ENCODE data around the gene HMGCL.
A peak's percentile ranks its signal among the peaks of the same experiment; 100 is the strongest.

Gene HMGCL

GRCh38 chr1:23799570-23800399 is 25.4 kb downstream of the HMGCL start:
- in situ Hi-C loops (cut with MboI; ENCODE audit: low pct_unique_long_range_greater_than_20kb, low sequenced_read_pairs, unreplicated experiment), result no loop called here
- TF ChIP-seq, protein P1, sequence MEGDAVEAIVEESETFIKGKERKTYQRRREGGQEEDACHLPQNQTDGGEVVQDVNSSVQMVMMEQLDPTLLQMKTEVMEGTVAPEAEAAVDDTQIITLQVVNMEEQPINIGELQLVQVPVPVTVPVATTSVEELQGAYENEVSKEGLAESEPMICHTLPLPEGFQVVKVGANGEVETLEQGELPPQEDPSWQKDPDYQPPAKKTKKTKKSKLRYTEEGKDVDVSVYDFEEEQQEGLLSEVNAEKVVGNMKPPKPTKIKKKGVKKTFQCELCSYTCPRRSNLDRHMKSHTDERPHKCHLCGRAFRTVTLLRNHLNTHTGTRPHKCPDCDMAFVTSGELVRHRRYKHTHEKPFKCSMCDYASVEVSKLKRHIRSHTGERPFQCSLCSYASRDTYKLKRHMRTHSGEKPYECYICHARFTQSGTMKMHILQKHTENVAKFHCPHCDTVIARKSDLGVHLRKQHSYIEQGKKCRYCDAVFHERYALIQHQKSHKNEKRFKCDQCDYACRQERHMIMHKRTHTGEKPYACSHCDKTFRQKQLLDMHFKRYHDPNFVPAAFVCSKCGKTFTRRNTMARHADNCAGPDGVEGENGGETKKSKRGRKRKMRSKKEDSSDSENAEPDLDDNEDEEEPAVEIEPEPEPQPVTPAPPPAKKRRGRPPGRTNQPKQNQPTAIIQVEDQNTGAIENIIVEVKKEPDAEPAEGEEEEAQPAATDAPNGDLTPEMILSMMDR (IDR thresholded peaks at IDR 0.05; ENCODE audit: extremely low read depth, insufficient read depth, missing control alignments), result no peak
- peak; percentile 72 for DNase-seq (ENCODE audit: low spot score)

GRCh38 chr1:23799255-23799569 is 26.0 kb downstream of the HMGCL start:
- TF ChIP-seq, protein P1 (IDR thresholded peaks at IDR 0.05; ENCODE audit: extremely low read depth, insufficient read depth, missing control alignments), result no peak
- no peak for DNase-seq (ENCODE audit: low spot score)
- in situ Hi-C loops (cut with MboI; ENCODE audit: low pct_unique_long_range_greater_than_20kb, low sequenced_read_pairs, unreplicated experiment), result no loop called here

DNA sequence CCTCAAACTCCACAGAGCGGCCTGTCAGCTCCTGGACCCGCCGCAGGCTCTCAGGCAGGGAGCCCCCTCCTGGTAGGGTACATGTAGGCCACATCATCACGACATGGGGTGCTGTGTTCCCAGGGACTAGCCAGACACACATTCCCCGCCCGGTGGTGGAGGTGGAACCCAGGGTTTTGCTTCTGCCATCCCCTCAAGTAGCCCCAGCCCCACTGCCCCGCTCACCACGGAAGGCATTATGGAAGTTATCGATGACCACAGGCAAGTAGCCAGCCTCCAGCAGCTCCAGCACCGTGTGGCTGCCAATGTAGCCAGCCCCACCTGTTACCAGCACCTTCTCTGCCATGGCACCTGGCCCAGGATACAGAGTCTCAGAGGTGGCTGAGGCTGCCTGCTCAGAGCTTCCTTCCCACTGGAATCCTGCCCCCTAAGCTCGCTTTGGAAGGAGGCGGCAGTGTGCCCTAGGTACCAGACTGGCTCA is 26.5 kb downstream of the HMGCL start:
- peak; percentile 28 for DNase-seq (ENCODE audit: low spot score)
- in situ Hi-C loops (cut with MboI; ENCODE audit: low pct_unique_long_range_greater_than_20kb, low sequenced_read_pairs, unreplicated experiment), result no loop called here

DNA sequence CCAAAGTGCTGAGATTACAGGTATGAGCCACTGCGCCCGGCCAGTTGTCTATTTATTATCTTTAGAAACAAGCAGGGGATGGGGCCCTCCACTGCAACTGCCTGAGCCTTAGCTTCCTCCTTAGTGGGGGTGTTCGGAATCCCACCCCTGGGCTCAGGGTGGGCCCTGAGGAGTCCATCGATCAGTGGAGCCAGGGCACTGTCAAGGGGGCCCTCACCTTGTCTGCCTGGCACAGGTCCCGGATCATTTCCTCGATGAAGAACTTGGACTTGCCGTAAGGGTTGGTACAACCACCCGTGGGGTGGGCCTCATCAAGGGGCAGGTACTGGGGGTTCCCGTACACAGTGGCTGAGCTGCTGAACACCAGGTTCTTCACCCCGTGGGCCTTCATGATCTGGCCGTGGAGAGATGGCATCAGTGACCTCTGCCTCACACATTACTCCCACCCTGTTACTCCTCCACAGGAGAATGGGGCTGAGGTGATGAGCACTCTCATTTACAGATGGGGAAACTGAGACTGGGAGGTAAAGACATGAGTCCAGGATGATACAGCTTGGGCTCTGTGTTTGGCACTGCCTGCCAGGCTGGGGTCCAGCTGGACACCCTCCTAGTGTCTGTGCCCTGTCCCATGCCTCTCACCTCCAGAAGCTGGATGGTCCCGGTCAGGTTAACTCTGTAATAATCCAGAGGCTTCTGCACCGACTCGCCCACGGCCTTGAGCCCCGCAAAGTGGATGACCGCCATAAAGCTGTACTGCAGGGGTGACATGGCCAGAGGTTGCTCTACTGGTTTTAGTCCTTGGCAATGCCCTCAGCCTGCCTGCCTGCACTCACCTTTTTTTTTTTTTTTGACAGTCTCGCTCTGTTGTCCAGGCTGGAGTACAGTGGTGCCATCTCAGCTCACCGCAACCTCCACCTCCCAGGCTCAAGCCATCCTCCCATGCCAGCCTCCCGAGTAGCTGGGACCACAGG is 27.5 kb downstream of the HMGCL start:
- no peak for DNase-seq (ENCODE audit: low spot score)
- TF ChIP-seq, protein P1 (IDR thresholded peaks at IDR 0.05; ENCODE audit: extremely low read depth, insufficient read depth, missing control alignments), result no peak
- in situ Hi-C loops (cut with MboI; ENCODE audit: low pct_unique_long_range_greater_than_20kb, low sequenced_read_pairs, unreplicated experiment), result no loop called here

More for the DNA sequence above, 26.5 kb downstream of the HMGCL start:
- TF ChIP-seq, protein P1 (IDR thresholded peaks at IDR 0.05; ENCODE audit: extremely low read depth, insufficient read depth, missing control alignments), result peak; percentile 19

DNA sequence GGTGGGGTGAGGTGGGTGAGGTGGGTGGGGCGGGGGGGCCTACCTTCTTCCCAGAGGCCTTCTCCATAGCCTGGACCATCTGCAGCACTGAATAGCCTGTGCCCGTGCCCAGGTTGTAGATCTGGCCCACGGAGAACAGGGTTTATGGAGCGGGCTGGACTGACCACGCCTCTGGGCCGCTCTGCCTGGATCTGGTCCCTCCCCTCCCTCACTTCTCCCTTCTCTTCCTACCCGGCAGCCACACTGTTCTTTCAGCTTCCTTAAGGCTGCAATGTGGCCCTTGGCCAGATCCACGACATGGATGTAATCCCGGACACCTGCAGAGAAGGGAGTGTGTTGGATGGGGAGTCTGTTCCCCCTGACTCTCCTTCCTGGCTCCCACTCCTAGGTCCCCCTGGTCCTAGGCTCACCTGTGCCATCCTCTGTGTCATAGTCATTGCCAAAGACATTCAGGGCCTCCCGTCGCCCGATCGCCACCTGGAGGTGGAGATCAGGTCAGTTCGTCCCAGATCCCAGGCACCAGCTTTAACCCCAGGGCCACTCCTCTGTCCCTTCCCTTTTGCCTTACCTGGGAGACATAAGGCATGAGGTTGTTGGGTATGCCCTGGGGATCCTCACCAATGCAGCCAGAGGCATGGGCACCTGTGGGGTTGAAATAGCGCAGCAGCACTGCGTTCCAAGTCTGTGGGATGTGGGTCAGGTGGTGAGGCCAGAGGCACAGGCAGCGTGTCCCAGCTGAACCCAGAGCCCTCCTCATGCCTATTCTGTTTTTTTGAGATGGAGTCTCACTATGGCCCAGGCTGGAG is 28.6 kb downstream of the HMGCL start:
- TF ChIP-seq, protein P1 (IDR thresholded peaks at IDR 0.05; ENCODE audit: extremely low read depth, insufficient read depth, missing control alignments), result no peak
- in situ Hi-C loops (cut with MboI; ENCODE audit: low pct_unique_long_range_greater_than_20kb, low sequenced_read_pairs, unreplicated experiment), result no loop called here
- DNase-seq (ENCODE audit: low spot score), result no peak
